Uterus (tissue), 4 donors: ENCODE results near the gene C22orf23. TPM values are rescaled to one million over a fixed set of nuclear protein-coding genes. Genes with fewer than 3 reads are reported as not detected.
A peak's percentile ranks its signal among the peaks of the same experiment; 100 is the strongest.

Experiments
- DNase-seq, 2 donors: peaks; one replicate each; pipeline ENCODE4 v3.0.0-alpha.2; 2019 to 2020
- H3K27ac ChIP-seq, 2 donors: fragments of 200-600 bp; sonication (generic); 1 replicate in 1 of 2; 2 replicates in 1 of 2; pipeline ENCODE4 v1.5.1; 2016 to 2018
- H3K27me3 ChIP-seq, 2 donors: fragments of 200-600 bp; sonication (generic); one replicate each; pipeline ENCODE4 v1.5.1; 2018 to 2019; ENCODE audit warnings: control low read depth in 1 of 2
- H3K36me3 ChIP-seq, 2 donors: fragments of 200-600 bp; sonication (generic); one replicate each; pipeline ENCODE4 v1.5.1; 2019; ENCODE audit warnings: control low read depth in 1 of 2
- H3K4me1 ChIP-seq, 2 donors: fragments of 200-600 bp; sonication (generic); one replicate each; pipeline ENCODE4 v1.5.1; 2018 to 2019; ENCODE audit warnings: control low read depth in 1 of 2
- H3K4me3 ChIP-seq, 2 donors: fragments of 200-600 bp; sonication (generic); 1 replicate in 1 of 2; 2 replicates in 1 of 2; pipeline ENCODE4 v1.5.1; 2018 to 2019; ENCODE audit warnings: mild to moderate bottlenecking in 1 of 2
- H3K9me3 ChIP-seq, 2 donors: fragments of 200-600 bp; sonication (generic); one replicate each; pipeline ENCODE4 v1.5.1; 2019; ENCODE audit warnings: control low read depth in 1 of 2
- POLR2A ChIP-seq, 2 donors: fragments of 450-650 bp; IDR thresholded peaks; one replicate each; pipeline ENCODE4 v1.6.1; 2016; ENCODE audit warnings: antibody characterized with exemption in 2 of 2, mild to moderate bottlenecking in 1 of 2, moderate library complexity in 1 of 2
- intact Hi-C: fragments of 100-400 bp; cut with DNase I; formaldehyde crosslinking; loops from one replicate; pipeline ENCODE4 v1.15.1; 2023; ENCODE audit warnings: low total_unique reads
- total RNA-seq, 4 donors: library from RNA; depleted of rRNA in 3 of 4; stranded (reverse); fragments of >200 nt in 3 of 4; gene quantifications; one replicate each; pipeline versions ENCODE4 v1.1.0 to v1.2.4, GENCODE V29; 2014 to 2023
- TF ChIP-seq, protein P1 (sequence below), 4 experiments: fragments of 200-600 bp in 2 of 4; fragments of 450-650 bp in 2 of 4; sonication (generic) in 2 of 4; IDR thresholded peaks; one replicate each; pipeline ENCODE4 v1.5.1; 2016 to 2019; ENCODE audit warnings: antibody characterized with exemption in 4 of 4, mild to moderate bottlenecking in 2 of 4, moderate library complexity in 1 of 4
- donor health status: DM: yes; HTN: yes; CAD: no.

Gene C22orf23
- total RNA-seq, 4 donors from 2014 or later, result 0.40 to 0.76 TPM; not detected in 2

DNA sequence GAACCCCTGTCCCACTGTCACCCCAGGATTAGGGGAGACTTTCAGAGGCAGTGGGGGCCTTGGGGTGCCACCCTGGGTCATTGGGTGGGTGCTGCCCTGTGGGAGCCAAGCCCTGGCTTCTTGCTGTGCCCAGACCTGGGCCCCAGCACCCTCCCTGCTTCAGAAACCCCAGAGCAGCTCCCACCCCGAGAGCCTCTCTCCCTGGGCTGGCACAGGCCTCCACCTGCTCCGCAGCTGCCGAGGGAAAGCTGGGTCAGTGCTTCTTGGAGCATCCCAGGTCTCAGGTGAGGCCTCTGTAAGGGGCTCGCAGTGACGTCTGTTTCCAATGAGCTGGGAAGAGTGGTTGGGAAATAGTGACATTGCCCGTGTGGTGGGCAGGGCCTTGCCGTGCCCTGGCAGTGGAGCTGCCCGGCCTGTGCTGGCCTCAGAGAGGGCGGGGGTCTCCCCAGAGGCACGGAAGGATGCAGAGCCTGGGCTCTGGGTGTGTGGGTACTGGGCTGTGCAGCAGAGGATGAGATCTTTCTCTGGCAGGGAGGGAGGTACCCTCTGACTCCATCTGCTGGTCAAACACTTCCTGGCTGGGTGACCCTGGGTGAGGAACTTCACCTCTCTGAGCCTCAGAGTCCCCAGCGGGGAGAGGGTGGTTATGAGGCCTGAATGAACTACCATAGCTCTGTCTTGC, 23.0 kb downstream of the C22orf23 start:
- H3K9me3 ChIP-seq, result no peaks in the 10 kb centered on the region
- peaks cover 0 to 11% of the 10 kb centered on the region in 2 donors for H3K4me1 ChIP-seq
- no peaks in the 10 kb centered on the region for H3K36me3 ChIP-seq
- peak overlapping the region; percentile 46 to 57 for H3K27ac ChIP-seq
- TF ChIP-seq POLR2A (IDR thresholded peaks at IDR 0.05), result no peak
- TF ChIP-seq, protein P1, sequence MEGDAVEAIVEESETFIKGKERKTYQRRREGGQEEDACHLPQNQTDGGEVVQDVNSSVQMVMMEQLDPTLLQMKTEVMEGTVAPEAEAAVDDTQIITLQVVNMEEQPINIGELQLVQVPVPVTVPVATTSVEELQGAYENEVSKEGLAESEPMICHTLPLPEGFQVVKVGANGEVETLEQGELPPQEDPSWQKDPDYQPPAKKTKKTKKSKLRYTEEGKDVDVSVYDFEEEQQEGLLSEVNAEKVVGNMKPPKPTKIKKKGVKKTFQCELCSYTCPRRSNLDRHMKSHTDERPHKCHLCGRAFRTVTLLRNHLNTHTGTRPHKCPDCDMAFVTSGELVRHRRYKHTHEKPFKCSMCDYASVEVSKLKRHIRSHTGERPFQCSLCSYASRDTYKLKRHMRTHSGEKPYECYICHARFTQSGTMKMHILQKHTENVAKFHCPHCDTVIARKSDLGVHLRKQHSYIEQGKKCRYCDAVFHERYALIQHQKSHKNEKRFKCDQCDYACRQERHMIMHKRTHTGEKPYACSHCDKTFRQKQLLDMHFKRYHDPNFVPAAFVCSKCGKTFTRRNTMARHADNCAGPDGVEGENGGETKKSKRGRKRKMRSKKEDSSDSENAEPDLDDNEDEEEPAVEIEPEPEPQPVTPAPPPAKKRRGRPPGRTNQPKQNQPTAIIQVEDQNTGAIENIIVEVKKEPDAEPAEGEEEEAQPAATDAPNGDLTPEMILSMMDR (IDR thresholded peaks at IDR 0.05), result peak; percentile 30 to 50 (median 39)
- no peaks in the 10 kb centered on the region for H3K27me3 ChIP-seq
- DNase-seq, result no peak
- H3K4me3 ChIP-seq, result no peak overlapping the region
- intact Hi-C loops, result loop anchor here (5.0 kb wide), 1 partner anchor 33 kb away; no protein-coding TSS in a partner anchor

DNA sequence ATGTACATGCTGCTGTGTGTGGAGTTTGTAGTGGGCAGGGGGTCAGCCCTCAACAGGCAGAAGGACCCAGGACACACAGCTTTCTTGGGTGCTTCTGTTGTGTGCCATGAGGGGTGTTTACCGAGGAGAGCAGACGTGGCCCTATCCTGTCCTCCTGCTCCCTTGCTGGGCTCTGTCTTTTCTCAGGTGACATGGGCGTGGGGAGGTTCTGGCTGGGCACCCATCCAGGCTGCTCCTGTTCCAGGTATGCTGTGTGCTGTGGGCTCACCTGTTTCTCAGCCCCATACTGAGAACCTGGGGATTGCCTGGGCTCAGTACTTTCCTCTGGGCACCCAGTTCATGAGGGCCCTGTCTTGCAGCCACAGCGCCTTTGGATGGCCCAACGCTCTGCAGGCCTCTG, 24.0 kb downstream of the C22orf23 start:
- Histone ChIP-seq H3K36me3 (no peaks in the 10 kb centered on the region), H3K4me3 (no peak overlapping the region), H3K4me1 (peaks cover 0 to 11% of the 10 kb centered on the region in 2 donors), H3K27ac (peak overlapping the region; percentile 46 to 57), H3K27me3 (no peaks in the 10 kb centered on the region), H3K9me3 (no peaks in the 10 kb centered on the region)
- no peak for TF ChIP-seq POLR2A (IDR thresholded peaks at IDR 0.05)
- TF ChIP-seq, protein P1 (IDR thresholded peaks at IDR 0.05), result no peak
- no peak for DNase-seq
- intact Hi-C loops, result no loop called here

DNA sequence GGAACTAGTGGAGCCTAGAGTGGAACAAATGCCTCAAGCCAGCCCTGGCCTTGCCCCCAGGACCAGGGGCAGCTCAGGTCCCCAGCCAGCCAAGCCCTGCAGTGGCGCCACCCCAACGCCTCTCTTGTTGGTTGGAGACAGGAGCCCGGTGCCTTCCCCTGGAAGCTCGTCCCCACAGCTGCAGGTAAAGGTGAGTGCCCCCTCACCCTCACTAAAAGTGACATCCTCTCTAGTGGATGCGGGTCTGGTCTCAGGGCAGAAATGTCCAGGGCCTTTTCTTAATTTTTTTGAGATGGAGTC, 25.8 kb downstream of the C22orf23 start:
- no peaks in the 10 kb centered on the region for H3K4me1 ChIP-seq
- H3K4me3 ChIP-seq, result no peak overlapping the region
- DNase-seq, result no peak
- intact Hi-C loops, result no loop called here
- TF ChIP-seq, protein P1 (IDR thresholded peaks at IDR 0.05), result no peak
- no peak for TF ChIP-seq POLR2A (IDR thresholded peaks at IDR 0.05)
- no peak overlapping the region for H3K27ac ChIP-seq
- no peaks in the 10 kb centered on the region for H3K27me3 ChIP-seq
- no peaks in the 10 kb centered on the region for H3K9me3 ChIP-seq
- no peaks in the 10 kb centered on the region for H3K36me3 ChIP-seq

DNA sequence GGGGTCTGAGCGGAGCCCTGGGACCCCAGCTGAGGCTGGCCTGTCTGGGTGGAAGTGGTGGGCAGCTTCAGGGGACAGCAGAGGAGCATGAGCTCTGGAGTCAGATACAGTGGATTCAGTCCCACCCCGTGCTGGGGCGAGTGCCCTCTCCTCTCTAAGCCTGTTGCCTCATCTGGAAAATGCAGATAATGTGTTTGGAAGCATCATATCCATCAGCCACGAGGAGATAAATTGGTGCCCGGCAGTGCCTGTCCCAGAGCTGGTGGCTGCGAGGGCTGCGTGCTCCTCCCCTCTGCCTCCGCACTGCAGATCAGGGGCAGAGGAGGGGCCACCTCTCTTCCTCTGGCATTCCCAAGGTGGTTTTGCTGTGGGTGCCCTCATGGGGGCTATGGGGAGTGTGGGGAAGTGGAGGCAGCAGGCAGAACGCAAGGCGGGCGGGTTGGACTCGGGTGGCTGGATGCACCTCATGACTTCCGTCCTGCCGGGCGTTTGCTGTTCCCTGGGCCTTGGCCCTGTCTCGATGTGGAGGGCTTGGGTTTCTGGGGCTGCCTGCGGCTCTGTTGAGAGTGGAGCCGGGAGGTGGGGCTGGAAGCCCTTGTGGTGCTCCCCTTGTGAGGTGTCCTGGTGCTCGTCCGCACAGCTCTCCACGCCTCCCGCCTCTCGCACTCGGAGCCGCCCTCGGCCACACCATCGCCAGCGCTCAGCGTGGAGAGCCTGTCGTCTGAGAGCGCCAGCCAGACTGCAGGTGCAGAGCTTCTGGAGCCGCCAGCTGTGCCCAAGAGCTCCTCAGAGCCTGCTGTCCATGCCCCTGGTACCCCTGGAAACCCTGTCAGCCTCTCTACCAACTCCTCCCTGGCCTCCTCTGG, 26.4 kb downstream of the C22orf23 start:
- no peak overlapping the region for H3K4me3 ChIP-seq
- intact Hi-C loops, result no loop called here
- DNase-seq, result no peak
- H3K9me3 ChIP-seq, result no peaks in the 10 kb centered on the region
- no peak overlapping the region for H3K27ac ChIP-seq
- no peak for TF ChIP-seq POLR2A (IDR thresholded peaks at IDR 0.05)
- TF ChIP-seq, protein P1 (IDR thresholded peaks at IDR 0.05), result no peak
- no peaks in the 10 kb centered on the region for H3K27me3 ChIP-seq
- no peaks in the 10 kb centered on the region for H3K4me1 ChIP-seq
- no peaks in the 10 kb centered on the region for H3K36me3 ChIP-seq

DNA sequence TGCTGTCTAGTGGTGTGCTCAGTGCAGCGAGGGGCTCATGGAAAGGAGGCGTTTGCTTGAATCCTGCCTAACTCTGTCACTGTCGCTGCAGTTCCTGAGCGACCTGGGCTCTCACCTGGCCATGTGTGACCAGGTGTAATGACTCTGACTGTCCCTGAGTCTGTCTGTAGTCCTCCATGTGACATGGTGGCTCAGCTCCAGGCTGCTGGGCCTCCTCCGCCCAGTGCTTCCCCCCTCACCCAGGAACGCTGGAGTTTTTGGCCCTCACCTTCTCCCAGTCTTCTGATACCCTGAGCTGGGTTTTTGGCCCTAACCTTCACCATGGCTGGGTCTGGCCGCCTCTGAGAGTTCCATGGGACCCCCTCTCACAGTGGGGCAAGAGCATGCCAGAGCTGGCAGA, 27.0 kb downstream of the C22orf23 start:
- H3K36me3 ChIP-seq, result no peaks in the 10 kb centered on the region
- H3K27ac ChIP-seq, result no peak overlapping the region
- intact Hi-C loops, result no loop called here
- no peak overlapping the region for H3K4me3 ChIP-seq
- H3K4me1 ChIP-seq, result no peaks in the 10 kb centered on the region
- H3K27me3 ChIP-seq, result no peaks in the 10 kb centered on the region
- no peaks in the 10 kb centered on the region for H3K9me3 ChIP-seq
- no peak for DNase-seq
- TF ChIP-seq, protein P1 (IDR thresholded peaks at IDR 0.05), result no peak
- TF ChIP-seq POLR2A (IDR thresholded peaks at IDR 0.05), result no peak
